Hematopoietic multipotent progenitor cell treated with erythropoietin and hydrocortisone succinate and interleukin-3 and kit ligand, for 17 days (in vitro differentiated cells): Measurements from ENCODE around the gene PTPRN2.

Experiments
- DNase-seq: peaks from one replicate; pipeline ENCODE4 v3.0.0-alpha.2; 2015; ENCODE audit warnings: low spot score

PTPRN2 gene

DNA sequence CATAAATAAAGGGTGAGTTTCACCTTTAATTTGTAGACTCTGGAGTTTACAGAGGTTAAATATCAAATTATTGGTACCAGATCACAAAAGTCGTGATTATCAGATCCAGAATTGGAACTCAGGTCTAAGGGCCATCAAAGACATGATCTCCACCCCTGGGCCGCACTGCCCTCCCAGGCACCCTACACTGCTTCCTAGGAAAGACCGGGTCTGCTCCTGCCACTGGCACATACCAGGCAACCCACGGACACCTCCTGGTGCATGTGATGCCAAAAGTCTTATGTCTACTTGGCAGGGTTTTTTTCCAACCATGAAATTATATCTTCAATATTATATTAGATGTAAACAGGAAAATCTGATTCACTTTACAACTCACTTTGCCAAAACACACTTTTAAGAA lies 452.8 kb downstream of the PTPRN2 start:
- no peak for DNase-seq

DNA sequence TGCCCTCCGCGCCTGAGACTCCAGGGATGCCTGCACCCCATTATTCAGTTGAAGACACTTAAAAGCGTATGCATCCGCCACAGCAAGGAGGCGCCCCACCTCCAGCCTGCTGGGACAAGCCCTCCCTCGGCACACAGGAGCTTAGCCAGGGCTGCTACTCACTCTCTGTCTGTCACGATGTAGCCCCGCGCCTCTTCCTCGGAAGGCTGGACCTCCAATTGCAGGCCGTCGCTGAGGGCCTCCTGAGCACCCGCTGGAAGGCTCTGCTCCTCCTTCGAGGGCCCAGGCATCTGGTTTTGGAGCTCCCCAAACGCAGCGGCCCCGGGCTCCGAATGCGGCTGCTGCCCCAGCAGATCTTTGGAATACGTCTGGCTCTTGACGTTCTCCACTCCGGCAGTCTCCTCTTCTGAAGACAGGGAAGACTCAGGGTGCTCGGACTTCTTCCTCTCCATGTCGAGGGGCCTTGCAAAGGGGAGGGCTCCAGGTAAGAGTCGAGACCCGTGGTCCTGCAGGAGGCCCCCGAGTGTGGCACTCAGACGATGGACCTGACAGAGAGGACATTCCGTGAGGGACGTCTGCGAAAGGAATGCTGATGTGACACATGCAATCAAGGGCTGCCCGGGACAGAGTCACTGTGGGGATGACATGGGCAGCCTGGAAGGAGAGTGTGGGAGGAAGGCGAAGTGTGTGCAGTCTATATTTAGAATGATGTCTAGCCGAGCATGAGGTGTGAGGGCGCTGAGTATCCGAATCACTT lies 453.9 kb downstream of the PTPRN2 start:
- no peak for DNase-seq

DNA sequence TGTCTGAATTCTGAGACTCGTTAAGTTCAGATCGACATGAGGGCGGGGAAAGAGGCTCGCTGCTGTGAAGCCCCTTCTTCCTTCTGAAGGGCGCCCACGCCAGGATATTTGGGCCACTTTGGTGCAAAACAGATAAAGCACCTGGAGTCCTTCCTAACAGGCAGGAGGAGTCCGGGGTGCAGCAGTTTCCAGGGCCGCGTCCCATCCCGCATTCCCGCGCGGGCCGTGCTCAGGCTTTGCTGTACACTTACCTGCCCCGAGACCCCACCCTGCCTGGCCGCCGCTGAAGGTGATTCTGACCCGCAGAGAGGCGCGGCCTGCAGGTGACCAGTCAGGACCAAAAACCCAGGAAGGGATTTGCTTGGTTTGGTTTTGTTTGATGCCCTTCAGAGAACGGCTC lies 454.6 kb downstream of the PTPRN2 start:
- no peak for DNase-seq

DNA sequence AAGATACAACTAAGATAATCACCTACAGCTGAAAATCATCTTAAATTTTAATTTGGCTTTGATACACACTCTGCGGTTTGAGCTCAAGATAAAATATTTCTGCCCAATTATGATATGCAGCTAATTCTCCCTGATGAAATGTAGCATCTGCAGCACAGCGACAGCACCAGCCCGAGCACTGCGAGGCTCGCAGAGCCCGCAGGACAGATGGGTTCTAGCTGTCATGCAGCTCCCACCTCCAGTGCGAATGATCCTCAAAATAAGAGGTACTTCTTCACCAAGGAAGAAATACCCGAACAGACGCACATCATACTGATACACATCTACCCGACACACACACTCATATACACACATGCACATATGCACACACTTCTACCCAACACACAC lies 457.6 kb downstream of the PTPRN2 start:
- no peak for DNase-seq

DNA sequence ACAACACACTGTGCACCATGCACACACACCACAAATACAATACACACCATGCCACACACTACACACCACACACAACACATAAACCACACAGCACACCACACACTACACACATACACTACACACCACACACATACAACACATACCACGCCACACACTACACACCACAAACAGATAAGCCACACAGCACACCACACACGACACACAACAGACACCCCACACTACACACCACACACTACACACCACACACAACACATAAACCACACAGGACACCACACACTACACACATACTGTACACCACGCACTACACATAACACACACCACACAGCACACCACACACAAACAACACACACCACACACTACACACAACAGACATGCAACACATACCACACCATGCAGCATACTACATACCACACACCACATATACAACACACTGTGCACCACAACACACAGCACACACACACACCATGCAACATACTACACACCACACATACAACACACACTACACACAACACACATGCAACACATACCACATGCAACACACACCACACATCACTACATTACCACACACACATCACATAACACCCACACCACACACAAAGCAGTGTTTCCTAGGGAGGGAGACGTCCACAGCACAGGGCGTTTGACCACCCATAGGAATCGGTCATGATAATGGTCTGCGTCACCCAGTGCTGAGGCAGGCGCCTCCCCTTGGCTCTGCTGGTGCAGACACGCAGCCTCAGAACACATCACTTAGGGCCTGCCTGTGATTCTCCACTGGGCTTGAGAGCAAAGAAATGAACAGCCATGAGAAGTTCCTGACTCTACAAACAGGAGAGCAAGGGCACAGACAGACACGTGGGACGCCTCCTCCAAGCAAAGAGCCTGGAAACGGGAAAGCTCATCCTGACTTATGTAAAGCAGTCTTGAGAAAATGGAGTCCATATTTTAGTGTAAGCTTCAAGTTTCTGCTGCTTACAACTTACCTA lies 458.3 kb downstream of the PTPRN2 start:
- no peak for DNase-seq

DNA sequence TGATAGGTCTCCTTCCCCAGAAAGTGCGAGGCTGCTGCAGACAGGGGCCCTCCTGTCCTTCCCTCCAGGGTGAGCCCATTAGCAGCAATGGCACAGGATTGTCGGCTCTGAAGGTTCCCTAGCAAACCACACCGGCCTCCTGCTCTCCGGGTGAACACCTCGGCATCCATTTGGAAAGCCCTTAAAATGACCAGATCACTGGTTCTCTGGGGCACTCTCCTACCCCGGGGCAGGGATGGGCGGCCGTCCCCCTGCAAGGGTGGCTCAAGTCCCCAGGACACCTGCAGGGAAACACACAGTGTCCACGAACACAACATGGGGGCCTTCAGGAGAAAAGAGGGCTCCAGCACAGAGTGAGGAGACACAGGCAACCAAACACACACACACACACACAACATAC lies 459.1 kb downstream of the PTPRN2 start:
- DNase-seq = no peak

DNA sequence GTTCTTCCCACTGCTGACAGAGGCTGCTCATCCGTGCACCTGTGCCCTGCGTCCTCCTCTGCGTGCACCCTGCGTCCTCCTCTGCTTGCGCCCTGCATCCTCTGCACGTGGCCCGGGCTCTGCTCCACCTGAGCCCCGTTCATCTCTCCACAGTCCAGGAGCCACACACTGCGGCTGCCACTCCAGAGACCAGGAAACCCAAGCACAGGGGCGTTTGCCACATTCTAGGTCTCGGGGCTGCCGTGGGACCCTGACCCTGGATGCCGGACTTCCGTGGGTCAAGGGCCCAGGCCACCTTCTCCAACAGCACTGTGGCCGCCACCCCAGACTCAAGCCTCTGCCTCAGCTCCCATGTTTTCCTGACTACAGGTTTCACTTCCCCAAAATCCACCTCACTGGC lies 460.4 kb downstream of the PTPRN2 start:
- DNase-seq = no peak

DNA sequence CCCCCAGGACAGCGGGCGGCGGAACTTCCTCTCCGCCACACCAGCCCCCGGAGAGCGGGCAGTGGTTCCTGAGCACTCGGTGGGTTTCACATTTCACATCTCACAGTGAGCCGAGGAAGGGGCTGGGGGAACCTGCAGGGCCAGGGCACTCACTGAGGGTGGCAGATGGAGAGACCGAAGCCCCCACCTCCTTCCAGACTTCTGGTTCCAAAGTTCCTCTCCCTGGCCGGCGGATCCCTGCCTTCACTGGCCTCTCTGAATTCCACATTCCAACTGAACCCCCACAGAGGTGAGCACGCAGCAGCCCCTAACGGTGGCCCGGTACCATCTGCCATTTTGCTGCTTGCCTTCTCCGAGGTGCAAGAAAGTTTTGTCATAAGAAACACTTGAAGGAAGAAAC lies 461.0 kb downstream of the PTPRN2 start:
- DNase-seq = no peak

DNA sequence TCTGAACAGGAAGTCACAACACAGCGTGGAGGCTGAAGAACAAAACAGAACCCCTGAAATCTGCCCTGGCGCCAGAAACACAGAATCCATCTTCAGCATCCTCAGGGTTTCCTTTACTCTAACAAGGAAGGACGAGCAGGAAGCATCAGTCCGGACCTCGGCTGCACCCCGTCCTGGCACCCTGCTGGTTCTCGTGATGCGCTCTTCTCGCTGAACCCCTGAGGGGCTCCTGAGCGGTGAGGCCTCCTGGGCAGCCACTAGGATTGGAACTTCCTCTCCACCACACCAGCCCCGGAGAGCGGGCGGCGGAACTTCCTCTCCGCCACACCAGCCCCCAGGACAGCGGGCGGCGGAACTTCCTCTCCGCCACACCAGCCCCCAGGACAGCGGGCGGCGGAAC lies 461.9 kb downstream of the PTPRN2 start:
- DNase-seq = no peak

DNA sequence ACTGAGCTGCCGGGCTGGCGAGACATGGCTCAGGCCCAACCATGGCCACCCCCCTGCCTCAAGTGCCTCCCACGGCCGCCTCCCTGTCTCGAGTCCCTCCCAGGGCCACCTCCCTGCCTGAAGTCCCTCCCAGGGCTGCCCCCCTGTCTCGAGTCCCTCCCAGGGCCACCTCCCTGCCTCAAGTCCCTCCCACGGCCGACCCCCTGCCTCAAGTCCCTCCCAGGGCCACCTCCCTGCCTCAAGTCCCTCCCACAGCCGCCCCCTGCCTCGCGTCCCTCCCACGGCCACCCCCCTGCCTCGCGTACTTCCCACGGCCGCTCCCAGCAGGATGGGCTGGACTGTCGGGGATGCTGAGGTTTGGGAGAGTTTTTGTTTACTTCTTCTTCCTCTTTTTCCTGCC lies 462.5 kb downstream of the PTPRN2 start:
- no peak for DNase-seq

DNA sequence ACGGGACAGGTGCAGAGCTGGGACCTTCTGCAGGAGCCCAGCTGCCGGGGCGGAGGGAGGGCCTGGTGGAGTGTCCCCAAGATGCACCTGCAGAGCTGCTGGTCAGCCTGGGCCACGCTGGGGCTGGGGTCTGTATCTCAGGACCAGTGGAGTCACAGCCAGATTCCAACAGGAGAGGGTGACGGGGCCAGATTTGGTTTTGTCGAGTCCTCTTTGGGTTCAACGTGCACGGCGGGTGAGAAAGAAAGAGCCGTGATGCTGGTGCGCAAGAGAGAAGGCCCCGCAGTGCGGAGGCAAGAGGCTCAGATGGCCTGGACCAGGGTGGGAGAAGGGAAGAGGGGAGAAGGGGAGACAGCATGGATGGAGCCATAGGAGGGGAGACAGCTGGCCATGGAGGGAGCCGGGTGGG lies 462.9 kb downstream of the PTPRN2 start:
- DNase-seq = no peak

DNA sequence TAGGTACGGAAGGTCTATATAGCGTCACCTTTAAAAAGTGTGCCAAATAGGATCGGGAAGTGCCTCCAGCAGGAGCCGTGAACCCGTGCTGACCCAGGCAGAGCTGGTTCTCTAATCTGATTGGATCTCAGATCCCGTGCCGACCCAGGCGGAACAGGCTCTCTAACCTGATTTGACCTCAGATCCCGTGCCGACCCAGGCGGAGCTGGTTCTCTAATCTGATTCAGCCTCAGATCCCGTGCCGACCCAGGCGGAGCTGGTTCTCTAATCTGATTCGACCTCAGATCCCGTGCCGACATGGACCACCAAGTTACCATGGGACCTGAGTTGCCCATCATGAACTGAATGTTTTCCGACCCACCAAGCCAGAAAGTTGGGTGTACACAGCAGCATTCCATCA lies 463.9 kb downstream of the PTPRN2 start:
- DNase-seq = no peak

DNA sequence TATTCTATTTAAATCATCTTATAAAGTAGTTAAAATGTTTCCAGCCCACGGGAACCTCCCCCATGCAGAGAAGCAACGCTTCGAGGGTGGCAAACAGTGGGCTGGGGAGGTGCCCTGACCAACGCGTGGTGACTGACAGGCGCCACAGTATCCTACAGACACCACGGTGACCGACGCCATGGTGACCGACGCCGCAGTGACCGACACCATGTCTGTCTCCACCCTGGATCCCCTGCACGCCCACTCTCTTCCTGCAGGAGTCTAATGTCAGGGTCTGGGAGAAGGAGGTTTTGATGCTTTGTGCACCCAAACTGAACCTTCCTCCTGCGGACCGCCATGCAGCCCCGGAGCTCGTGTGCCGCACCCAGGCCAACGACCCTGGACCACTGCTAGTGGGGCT lies 464.4 kb downstream of the PTPRN2 start:
- no peak for DNase-seq

DNA sequence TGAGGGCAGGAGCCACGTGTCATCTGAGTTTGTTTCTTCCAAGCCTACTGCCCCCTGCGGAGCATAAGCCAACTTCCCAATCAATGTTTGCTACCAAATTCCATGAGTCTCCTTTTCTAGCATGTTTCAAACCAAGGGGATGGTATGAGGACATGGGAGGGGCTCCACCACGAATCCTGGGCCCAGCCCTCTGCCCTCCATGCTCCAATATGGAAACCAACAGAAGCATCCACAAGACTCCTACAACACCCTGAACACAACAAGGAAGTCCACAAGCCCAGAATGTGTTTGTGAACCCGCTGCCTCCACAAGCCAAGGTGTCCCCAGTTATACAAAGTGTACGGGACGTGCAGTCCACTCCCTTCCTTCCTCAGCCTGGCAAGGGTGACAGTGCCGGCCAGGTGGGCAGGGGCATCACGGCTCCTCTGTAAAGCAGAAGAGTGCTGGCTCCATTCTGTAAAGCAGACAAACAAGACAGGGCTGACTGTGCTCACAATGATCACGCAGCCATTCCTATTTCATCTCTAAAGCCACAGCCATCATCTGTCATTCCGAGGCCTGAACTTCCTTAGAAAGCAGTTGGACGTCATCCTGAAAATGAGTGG lies 466.1 kb downstream of the PTPRN2 start:
- no peak for DNase-seq

DNA sequence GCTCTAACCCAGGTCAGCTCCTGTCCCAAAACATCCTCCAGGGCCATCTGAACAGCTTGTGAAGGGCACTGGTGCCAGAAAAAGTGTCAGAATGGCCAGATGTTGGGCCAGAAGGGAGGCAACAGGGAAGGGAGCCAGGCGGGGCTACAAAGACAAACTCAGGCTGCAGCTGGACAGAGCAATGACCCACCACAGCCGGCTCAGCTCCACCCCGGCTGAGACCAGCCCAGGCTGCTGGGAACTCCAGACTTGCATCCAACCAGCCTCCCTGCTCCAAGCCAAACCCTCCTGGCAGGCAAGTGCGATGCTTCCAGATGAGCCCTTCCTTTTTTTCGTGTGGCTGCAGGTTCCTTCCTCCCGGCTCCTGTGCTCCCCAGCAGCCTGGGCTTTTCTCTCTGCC lies 466.9 kb downstream of the PTPRN2 start:
- no peak for DNase-seq

DNA sequence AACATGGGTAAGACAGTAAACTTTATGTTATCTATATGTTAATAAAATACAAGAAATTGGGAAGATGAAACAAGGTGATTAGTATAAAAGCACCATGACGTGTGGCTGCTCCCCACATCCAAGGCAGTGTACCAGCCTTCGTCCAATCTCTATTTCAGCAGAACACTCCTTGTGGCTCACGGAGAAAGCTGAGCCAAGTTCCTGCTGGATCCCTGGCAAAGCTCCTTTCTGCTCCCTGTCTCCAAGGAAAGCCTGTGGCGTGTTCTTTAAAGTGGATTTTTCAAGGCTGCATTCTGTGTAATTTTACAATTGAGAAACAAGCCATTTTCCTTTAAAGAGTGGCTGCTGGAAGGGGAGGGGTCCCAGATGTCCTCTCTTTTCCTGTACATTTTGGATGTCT lies 467.3 kb downstream of the PTPRN2 start:
- no peak for DNase-seq

DNA sequence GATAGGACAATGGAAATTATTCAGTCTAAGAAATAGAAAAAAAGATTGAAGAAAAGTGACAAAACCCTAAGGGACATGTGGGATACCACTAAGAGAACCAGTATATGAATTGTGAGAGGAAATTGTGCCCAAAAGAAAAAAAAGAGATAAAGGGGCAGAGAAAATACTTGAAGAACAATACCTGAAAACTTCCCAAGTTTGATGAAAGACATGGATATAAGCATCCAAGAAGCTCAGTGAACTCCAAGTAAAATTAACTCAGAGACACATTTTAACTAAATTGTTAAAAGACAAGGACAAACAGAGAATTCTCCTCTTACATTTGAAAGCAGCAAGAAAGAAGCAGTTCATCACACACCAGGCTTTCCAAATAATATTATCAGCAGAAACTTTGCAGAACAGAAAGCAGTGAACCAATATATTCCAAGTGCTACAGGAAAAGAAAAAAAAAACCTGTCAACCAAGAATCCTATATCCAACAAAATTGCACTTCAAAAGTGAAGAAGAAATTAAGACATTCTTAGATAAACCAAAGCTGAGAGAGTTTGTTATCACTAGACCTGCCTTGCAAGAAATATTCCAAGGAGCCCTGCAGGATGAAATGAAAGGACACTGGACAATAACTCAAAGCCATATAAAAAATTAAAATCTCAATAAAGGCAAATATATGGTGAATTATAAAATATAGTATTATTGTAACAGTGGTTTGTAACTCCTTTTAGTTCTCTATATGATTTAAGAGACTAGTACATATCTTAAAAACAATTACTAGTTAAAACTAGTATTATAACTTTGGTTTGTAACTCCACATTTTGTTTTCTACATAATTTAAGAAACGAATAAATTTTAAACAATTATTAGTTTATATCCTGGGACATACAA lies 470.0 kb downstream of the PTPRN2 start:
- DNase-seq = no peak

DNA sequence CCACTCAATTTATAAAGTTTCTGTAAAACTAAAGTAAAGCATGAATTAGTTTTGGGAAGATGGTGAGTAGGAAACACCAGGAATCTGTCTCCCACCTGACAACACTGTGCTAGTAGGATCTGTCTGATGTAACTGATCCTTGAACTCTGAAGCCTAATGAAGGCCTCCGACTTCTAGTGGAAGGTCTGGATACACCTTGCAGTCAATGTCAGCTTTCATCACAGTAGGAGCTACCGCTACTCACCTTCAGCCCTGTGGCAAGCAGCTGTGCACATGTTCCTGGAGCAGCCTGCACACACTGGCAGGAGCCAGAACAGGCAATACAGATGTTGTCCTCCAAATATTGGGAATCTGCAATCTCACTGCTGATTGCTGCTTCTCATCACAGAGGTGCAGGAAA lies 471.4 kb downstream of the PTPRN2 start:
- DNase-seq = no peak

DNA sequence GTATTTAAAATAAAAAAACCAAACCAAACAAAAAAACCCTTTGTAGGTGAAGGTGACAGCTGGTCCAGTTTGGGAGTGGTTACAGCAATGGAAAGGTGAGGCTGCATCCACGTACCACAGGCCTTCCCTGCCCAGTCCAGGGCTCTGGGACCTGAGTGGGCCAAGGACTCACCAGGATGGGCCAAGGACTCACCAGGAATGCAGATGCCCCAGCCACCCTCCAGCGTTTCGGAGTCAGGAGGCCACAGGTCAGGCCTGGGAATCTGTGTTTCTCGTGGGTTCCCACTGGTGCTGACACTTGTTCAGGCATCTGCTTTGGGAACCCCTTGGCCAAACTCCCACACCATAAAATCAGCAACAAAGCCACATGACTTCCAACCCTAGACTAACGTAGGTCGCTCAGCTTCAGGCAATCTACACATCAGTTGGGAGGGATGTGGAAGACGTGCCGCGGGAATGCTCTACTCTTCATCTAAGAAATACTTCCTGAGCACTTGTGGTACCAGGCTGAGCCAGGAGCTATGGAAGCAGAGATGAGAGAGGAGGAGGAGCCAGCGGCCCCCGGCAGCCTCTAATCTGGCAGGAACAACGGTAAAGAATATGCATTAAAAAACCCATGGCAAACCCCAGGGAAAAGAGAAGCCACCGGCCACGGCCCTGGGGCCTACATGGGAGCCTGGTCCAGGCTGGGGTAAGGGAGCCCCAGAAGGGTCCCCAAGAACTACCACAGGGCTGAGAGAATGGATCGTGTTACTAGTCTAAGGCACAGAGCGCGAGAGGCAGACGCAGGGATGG lies 473.4 kb downstream of the PTPRN2 start:
- no peak for DNase-seq

DNA sequence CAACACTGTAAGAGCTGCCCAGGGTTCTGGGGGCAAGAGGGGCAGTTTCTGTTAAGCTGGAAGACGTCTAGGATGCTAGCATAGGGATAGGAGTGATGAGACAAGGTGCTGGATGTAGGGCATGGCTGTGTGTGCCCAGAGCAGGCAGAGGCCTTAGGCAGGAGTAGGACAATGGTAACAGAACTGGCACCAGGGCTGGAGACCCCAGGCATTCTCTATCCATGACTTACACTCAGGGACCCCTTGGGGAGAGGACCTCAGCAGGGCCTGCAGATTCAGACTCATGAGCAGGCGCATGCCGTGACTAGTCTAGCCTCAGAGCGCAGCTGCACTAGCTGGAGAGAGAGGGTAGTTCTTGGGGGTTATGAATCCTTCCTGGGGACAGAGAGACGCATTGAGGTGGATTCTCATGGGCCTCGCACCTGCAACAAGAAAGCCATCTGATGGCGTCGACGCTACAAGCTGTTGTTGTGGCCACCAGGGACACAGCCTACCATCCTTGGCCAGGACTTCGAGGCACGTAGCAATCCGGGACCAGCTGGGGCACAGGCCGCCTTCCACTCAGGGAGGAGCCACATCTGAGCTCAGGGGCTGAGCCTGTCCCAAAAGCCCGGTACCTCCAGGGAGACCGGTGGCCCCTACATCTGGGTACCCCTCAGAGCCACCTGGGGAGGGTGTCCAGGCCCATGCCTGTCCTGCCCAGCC lies 474.1 kb downstream of the PTPRN2 start:
- DNase-seq = no peak
